Gastrocnemius medialis (tissue), 4 donors: Measurements from ENCODE around the gene LRRC1. TPM values are rescaled to one million over a fixed set of nuclear protein-coding genes. Genes with fewer than 3 reads are reported as not detected.

ENCODE experiments used
- ATAC-seq, 2 donors: fragments of 150-250 bp; one replicate each; pipeline ENCODE4 v1.9.1; 2016
- DNase-seq, 2 donors: peaks; one replicate each; pipeline ENCODE4 v3.0.0-alpha.2; 2019
- H3K27ac ChIP-seq, 4 donors: fragments of 200-600 bp; sonication (generic); 1 replicate in 1 of 4; 2 replicates in 3 of 4; pipeline ENCODE4 v1.5.1; 2016 to 2018; ENCODE audit warnings: mild to moderate bottlenecking in 2 of 4, moderate library complexity in 1 of 4
- H3K27me3 ChIP-seq, 3 donors: fragments of 200-600 bp; sonication (generic) in 2 of 3; 1 replicate in 1 of 3; 2 replicates in 2 of 3; pipeline versions ENCODE4 v1.5.1 to v1.6.0; 2016 to 2019; ENCODE audit warnings: mild to moderate bottlenecking in 1 of 3, moderate library complexity in 1 of 3
- H3K36me3 ChIP-seq, 2 donors: fragments of 200-600 bp; sonication (generic) in 1 of 2; one replicate each; pipeline ENCODE4 v1.5.1; 2017 to 2018
- H3K4me1 ChIP-seq, 2 donors: fragments of 200-600 bp; sonication (generic) in 1 of 2; one replicate each; pipeline ENCODE4 v1.5.1; 2016 to 2017; ENCODE audit warnings: mild to moderate bottlenecking in 2 of 2
- H3K4me3 ChIP-seq, 4 donors: fragments of 200-600 bp; sonication (generic) in 3 of 4; 1 replicate in 1 of 4; 2 replicates in 3 of 4; pipeline ENCODE4 v1.5.1; 2016 to 2019; ENCODE audit warnings: mild to moderate bottlenecking in 2 of 4
- H3K9me3 ChIP-seq, 3 donors: fragments of 200-600 bp; sonication (generic) in 2 of 3; 1 replicate in 1 of 3; 2 replicates in 2 of 3; pipeline ENCODE4 v1.5.1; 2016 to 2019
- CTCF ChIP-seq, 5 experiments: fragments of 450-650 bp in 3 of 5; fragments of 200-600 bp in 2 of 5; sonication (generic) in 2 of 5; IDR thresholded peaks in 4 of 5; conservative IDR thresholded peaks in 1 of 5; 1 replicate in 4 of 5; 2 replicates in 1 of 5; pipeline ENCODE4 v1.5.1; 2016 to 2019; ENCODE audit warnings: antibody characterized with exemption in 5 of 5, mild to moderate bottlenecking in 3 of 5, moderate library complexity in 3 of 5
- POLR2A ChIP-seq, 2 donors: fragments of 450-650 bp; IDR thresholded peaks; one replicate each; pipeline ENCODE4 v1.6.1; 2017; ENCODE audit warnings: antibody characterized with exemption in 2 of 2, mild to moderate bottlenecking in 2 of 2, moderate library complexity in 2 of 2
- in situ Hi-C, 4 donors: fragments of 200-750 bp; cut with MboI; loops; one replicate each; pipeline versions ENCODE4 v1.15.0 to v1.8.0; 2017; ENCODE audit warnings: low sequenced_read_pairs in 4 of 4
- intact Hi-C: fragments of 100-400 bp; cut with DNase I; formaldehyde crosslinking; loops from one replicate; pipeline ENCODE4 v1.15.1; 2023; ENCODE audit warnings: low total_unique reads
- total RNA-seq, 4 donors: library from RNA; depleted of rRNA; stranded (reverse); fragments of >200 nt; gene quantifications; one replicate each; pipeline versions ENCODE4 v1.1.0 to v1.2.3, GENCODE V29; 2016

The LRRC1 gene
- total RNA-seq, 4 donors from 2014 or later, result 0.67 to 8.5 (median 2.4) TPM

DNA sequence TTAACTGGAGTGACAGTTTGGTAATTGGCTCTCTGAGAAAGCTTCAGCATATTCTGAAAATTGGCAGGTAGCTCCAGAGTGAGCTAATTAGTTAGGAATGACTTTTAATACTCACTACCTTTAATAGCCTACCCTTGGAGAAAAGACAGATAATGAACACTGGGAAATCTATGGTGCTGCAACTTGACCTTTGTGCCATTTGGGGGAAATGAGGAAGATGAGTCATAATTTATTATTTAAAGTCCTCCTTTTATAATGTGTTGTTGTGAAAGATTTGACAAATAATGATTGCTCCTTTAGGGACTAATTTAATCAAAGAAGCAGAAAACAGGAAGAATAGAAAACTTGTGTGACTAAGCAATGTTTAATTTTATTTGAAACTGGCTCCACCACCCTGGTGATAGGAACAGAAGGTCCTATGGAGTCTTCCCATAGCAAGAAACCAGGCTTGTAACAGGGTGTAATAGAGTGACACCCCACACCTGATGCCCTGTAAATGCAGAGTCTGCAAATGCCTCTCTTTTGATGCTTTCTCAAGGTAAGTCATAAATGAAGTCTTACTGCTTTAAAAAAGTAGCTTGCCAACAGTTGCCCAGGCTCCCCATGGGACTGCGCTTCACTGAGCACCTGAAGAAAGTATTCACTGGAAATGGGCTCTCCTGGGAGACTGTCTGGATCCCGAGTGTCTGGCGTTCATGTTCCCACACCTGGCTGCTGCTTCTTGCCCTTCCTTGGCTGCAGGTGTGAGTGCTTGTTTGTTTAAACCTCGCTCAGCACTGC lies 134.4 kb downstream of the LRRC1 start:
- Histone ChIP-seq H3K4me3 (no peak overlapping the region), H3K9me3 (no peaks in the 10 kb centered on the region), H3K27ac (no peak overlapping the region), H3K36me3 (no peaks in the 10 kb centered on the region), H3K4me1 (no peaks in the 10 kb centered on the region), H3K27me3 (no peaks in the 10 kb centered on the region)
- DNase-seq, result no peak
- intact Hi-C loops (no loop called here), in situ Hi-C loops (no loop called here)
- no peak for TF ChIP-seq CTCF (IDR thresholded peaks at IDR 0.05 in 4 of 5, conservative IDR thresholded peaks at IDR 0.05 in 1 of 5)
- ATAC-seq, result no peak

GRCh38 chr6:53929821-53930120 lies 135.0 kb downstream of the LRRC1 start:
- Histone ChIP-seq H3K27ac (no peak overlapping the region), H3K9me3 (no peaks in the 10 kb centered on the region), H3K4me3 (no peak overlapping the region), H3K36me3 (no peaks in the 10 kb centered on the region), H3K27me3 (no peaks in the 10 kb centered on the region), H3K4me1 (no peaks in the 10 kb centered on the region)
- no peak for ATAC-seq
- intact Hi-C loops (no loop called here), in situ Hi-C loops (no loop called here)
- DNase-seq, result no peak
- no peak for TF ChIP-seq CTCF (IDR thresholded peaks at IDR 0.05 in 4 of 5, conservative IDR thresholded peaks at IDR 0.05 in 1 of 5)
- no peak for TF ChIP-seq POLR2A (IDR thresholded peaks at IDR 0.05)

DNA sequence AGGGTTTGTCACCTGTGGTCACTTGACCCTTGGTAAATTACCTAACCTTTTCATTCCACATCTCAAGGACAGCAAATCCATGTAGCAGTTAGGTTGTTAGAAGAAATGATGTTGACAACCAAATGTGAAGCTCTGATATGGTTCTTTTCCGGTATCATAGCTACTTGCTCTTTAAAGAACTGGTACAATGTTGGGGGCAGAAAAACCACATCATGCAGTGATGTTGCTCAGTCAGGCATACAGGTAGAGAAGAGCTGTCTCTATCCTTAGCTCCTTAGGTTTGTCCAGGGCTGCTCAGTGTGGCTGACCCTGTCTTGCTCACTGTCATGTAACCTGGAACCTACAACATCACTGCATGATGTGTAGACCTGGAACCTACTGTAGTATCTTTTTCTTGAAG lies 135.5 kb downstream of the LRRC1 start:
- TF ChIP-seq POLR2A (IDR thresholded peaks at IDR 0.05), result no peak
- TF ChIP-seq CTCF (IDR thresholded peaks at IDR 0.05 in 4 of 5, conservative IDR thresholded peaks at IDR 0.05 in 1 of 5), result no peak
- Histone ChIP-seq H3K4me1 (no peaks in the 10 kb centered on the region), H3K4me3 (no peak overlapping the region), H3K27ac (no peak overlapping the region), H3K36me3 (no peaks in the 10 kb centered on the region), H3K27me3 (no peaks in the 10 kb centered on the region), H3K9me3 (no peaks in the 10 kb centered on the region)
- intact Hi-C loops (no loop called here), in situ Hi-C loops (no loop called here)
- DNase-seq, result no peak
- ATAC-seq, result no peak

- H3K36me3 ChIP-seq, result no peaks in the 10 kb centered on the region
- H3K9me3 ChIP-seq, result no peaks in the 10 kb centered on the region
- ATAC-seq, result no peak
- in situ Hi-C loops, result no loop called here
- TF ChIP-seq POLR2A (IDR thresholded peaks at IDR 0.05), result no peak
- TF ChIP-seq CTCF (IDR thresholded peaks at IDR 0.05 in 4 of 5, conservative IDR thresholded peaks at IDR 0.05 in 1 of 5), result no peak
- H3K4me3 ChIP-seq, result no peak overlapping the region
- H3K27ac ChIP-seq, result no peak overlapping the region
- no peak for DNase-seq
- H3K4me1 ChIP-seq, result no peaks in the 10 kb centered on the region
- no peaks in the 10 kb centered on the region for H3K27me3 ChIP-seq
- intact Hi-C loops, result no loop called here
These were observed 136.3 kb downstream of the LRRC1 start for GRCh38 chr6:53931086-53931485.

- no peaks in the 10 kb centered on the region for H3K27me3 ChIP-seq
- H3K27ac ChIP-seq, result no peak overlapping the region
- in situ Hi-C loops, result no loop called here
- no peaks in the 10 kb centered on the region for H3K9me3 ChIP-seq
- H3K4me3 ChIP-seq, result no peak overlapping the region
- no peaks in the 10 kb centered on the region for H3K36me3 ChIP-seq
- no peaks in the 10 kb centered on the region for H3K4me1 ChIP-seq
- TF ChIP-seq POLR2A (IDR thresholded peaks at IDR 0.05) (no peak), CTCF (IDR thresholded peaks at IDR 0.05 in 4 of 5, conservative IDR thresholded peaks at IDR 0.05 in 1 of 5) (no peak)
- intact Hi-C loops, result no loop called here
- no peak for ATAC-seq
- no peak for DNase-seq
These were observed 137.7 kb downstream of the LRRC1 start for GRCh38 chr6:53932516-53932915.
